ENCODE data around the gene SLC25A42. TPM values are rescaled to one million over a fixed set of nuclear protein-coding genes. Genes with fewer than 3 reads are reported as not detected.
A peak's percentile ranks its signal among the peaks of the same experiment; 100 is the strongest.
"Not testable (repeated sequence)": the region's sequence is repeated elsewhere in the genome, so short reads cannot be mapped to it uniquely, and the experiment has no call there.

Gene SLC25A42
- total RNA-seq, 1 donor from 2014 or later = 14.2 TPM

DNA sequence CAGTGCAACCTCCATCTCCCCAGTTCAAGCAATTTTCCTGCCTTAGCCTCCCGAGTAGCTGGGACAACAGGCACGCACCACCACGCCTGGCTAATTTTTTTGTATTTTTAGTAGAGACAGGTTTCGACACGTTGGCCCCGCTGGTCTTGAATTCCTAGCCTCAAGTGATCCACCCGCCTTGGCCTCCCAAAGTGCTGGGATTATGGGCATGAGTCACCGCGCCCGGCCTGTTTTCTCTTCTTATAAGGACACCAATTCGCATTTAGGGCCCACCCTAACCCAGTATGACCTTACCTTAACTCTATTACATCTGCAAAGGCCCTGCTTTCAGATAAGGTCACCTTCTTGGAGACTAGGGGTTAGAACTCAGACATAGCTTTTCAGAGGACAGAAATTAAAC, 39.4 kb downstream of the SLC25A42 start:
- TF ChIP-seq, protein P1, sequence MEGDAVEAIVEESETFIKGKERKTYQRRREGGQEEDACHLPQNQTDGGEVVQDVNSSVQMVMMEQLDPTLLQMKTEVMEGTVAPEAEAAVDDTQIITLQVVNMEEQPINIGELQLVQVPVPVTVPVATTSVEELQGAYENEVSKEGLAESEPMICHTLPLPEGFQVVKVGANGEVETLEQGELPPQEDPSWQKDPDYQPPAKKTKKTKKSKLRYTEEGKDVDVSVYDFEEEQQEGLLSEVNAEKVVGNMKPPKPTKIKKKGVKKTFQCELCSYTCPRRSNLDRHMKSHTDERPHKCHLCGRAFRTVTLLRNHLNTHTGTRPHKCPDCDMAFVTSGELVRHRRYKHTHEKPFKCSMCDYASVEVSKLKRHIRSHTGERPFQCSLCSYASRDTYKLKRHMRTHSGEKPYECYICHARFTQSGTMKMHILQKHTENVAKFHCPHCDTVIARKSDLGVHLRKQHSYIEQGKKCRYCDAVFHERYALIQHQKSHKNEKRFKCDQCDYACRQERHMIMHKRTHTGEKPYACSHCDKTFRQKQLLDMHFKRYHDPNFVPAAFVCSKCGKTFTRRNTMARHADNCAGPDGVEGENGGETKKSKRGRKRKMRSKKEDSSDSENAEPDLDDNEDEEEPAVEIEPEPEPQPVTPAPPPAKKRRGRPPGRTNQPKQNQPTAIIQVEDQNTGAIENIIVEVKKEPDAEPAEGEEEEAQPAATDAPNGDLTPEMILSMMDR (IDR thresholded peaks at IDR 0.05; ENCODE audit: partially characterized antibody, unreplicated experiment) = no peak
- no peak overlapping the region for H3K4me3 Mint-ChIP-seq (ENCODE audit: unreplicated experiment)
- no peaks in the 10 kb centered on the region for H3K9me3 Mint-ChIP-seq (ENCODE audit: unreplicated experiment)
- no peak overlapping the region for H3K27ac Mint-ChIP-seq (ENCODE audit: unreplicated experiment)
- H3K4me1 Mint-ChIP-seq (ENCODE audit: low read depth, unreplicated experiment) = peaks cover 4% of the 10 kb centered on the region
- H3K27me3 Mint-ChIP-seq (ENCODE audit: unreplicated experiment) = peaks cover 5% of the 10 kb centered on the region
- DNase-seq = no peak
- H3K36me3 Mint-ChIP-seq (ENCODE audit: unreplicated experiment) = no peaks in the 10 kb centered on the region

DNA sequence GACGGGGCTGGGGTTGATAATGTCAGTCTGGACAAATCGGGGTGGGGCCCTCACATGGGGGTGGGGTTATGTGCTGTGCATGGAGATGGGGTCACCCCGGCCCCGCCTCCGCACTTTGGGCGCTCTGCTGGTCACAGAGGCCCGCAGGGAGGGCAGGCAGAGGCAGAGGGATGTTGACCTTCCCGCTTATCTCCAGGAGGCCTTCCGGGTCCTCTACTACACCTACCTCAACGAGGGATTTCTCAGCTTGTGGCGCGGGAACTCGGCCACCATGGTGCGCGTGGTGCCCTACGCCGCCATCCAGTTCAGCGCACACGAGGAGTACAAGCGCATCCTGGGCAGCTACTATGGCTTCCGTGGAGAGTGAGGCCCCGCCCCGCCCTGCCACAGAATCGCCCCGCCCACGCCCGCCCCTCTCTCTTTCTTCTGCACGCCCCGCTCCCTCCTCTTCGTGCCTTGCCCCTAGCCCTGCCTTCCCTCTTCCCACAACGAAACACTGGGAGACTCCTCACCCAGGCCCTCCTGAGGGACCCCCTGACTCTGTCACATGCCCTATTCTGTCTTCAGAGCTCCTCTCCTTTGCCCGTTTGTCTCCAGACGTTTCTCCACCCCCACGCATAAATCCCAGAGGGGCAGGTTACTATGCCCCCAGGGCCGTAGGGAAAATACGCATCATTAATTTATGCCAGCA, 41.7 kb downstream of the SLC25A42 start:
- Mint-ChIP-seq H3K27ac (ENCODE audit: unreplicated experiment) (peak overlapping the region; percentile 90), H3K27me3 (ENCODE audit: unreplicated experiment) (peaks cover 12% of the 10 kb centered on the region), H3K36me3 (ENCODE audit: unreplicated experiment) (no peaks in the 10 kb centered on the region), H3K4me1 (ENCODE audit: low read depth, unreplicated experiment) (peaks cover 4% of the 10 kb centered on the region), H3K4me3 (ENCODE audit: unreplicated experiment) (peak overlapping the region; percentile 79), H3K9me3 (ENCODE audit: unreplicated experiment) (peaks cover 2% of the 10 kb centered on the region)
- peak; percentile 89 for DNase-seq
- TF ChIP-seq, protein P1 (IDR thresholded peaks at IDR 0.05; ENCODE audit: partially characterized antibody, unreplicated experiment) = no peak

DNA sequence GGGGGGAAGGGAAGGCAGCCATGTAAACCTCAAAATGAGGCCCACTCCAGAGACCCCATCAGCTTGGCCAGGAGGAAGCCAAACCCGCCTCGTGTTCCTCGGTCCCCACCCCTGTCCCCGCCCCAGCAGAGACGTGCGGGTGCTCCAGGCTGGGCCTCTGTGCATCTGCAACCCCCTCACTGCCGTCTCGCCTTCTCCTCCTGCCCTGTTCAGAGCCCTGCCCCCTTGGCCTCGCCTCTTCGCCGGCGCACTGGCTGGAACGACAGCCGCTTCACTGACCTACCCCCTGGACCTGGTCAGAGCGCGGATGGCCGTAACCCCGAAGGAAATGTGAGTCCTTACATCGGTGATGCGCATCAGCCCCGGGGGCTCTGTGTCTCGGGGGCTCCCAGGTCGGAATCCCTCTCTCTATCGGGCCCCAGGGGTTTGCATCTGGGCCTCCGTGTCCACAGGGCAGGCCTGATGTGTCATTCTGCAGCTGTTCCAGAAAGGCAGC, 42.3 kb downstream of the SLC25A42 start:
- peaks cover 12% of the 10 kb centered on the region for H3K27me3 Mint-ChIP-seq (ENCODE audit: unreplicated experiment)
- peak; percentile 63 for DNase-seq
- peak overlapping the region; percentile 75 for H3K4me3 Mint-ChIP-seq (ENCODE audit: unreplicated experiment)

DNA sequence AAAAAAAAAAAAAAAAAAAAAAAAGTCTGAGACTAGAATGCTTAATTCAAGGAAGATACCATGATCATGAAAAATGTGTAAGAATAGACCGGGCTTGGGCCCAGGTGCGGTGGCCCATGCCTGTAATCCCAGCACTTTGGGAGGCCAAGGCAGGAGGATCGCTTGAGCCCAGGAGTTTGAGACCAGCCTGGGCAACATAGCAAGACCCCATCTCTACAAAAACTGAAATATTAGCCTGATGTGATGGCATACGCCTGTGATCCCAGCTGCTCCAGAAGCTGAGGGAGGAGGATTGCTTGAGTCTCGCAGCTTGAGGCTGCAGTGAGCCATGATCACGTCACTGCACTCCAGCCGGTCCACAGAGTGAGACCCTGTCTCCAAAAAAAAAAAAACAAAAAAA, 43.1 kb downstream of the SLC25A42 start:
- H3K4me3 Mint-ChIP-seq (ENCODE audit: unreplicated experiment); H3K36me3 Mint-ChIP-seq (ENCODE audit: unreplicated experiment); DNase-seq; H3K9me3 Mint-ChIP-seq (ENCODE audit: unreplicated experiment); H3K27ac Mint-ChIP-seq (ENCODE audit: unreplicated experiment); H3K4me1 Mint-ChIP-seq (ENCODE audit: low read depth, unreplicated experiment): not testable (repeated sequence)
- peaks cover 14% of the 10 kb centered on the region for H3K27me3 Mint-ChIP-seq (ENCODE audit: unreplicated experiment)

More for the DNA sequence above, 42.3 kb downstream of the SLC25A42 start:
- TF ChIP-seq, protein P1 (IDR thresholded peaks at IDR 0.05; ENCODE audit: partially characterized antibody, unreplicated experiment) = no peak
- no peaks in the 10 kb centered on the region for H3K36me3 Mint-ChIP-seq (ENCODE audit: unreplicated experiment)
- H3K9me3 Mint-ChIP-seq (ENCODE audit: unreplicated experiment) = peaks cover 2% of the 10 kb centered on the region
- peak overlapping the region; percentile 90 for H3K27ac Mint-ChIP-seq (ENCODE audit: unreplicated experiment)
- H3K4me1 Mint-ChIP-seq (ENCODE audit: low read depth, unreplicated experiment) = peaks cover 4% of the 10 kb centered on the region

DNA sequence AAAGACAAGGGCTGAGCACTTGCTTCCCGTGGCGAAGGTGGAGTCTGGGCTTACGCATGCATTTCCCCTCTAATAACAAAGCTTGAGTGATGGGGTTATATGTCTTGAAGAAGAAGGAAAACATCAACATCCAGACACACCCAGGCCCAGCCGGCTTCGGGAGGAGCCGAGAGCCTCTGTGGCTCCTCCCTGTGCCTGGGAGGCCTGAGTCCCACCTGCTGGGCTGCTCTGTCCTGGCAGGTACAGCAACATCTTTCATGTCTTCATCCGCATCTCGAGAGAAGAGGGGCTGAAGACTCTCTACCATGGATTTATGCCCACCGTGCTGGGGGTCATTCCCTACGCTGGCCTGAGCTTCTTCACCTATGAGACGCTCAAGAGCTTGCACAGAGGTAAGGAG, 43.9 kb downstream of the SLC25A42 start:
- no peaks in the 10 kb centered on the region for H3K36me3 Mint-ChIP-seq (ENCODE audit: unreplicated experiment)
- TF ChIP-seq, protein P1 (IDR thresholded peaks at IDR 0.05; ENCODE audit: partially characterized antibody, unreplicated experiment) = no peak
- peaks cover 14% of the 10 kb centered on the region for H3K27me3 Mint-ChIP-seq (ENCODE audit: unreplicated experiment)
- no peak for DNase-seq
- peaks cover 2% of the 10 kb centered on the region for H3K9me3 Mint-ChIP-seq (ENCODE audit: unreplicated experiment)
- peaks cover 8% of the 10 kb centered on the region for H3K4me1 Mint-ChIP-seq (ENCODE audit: low read depth, unreplicated experiment)
- no peak overlapping the region for H3K27ac Mint-ChIP-seq (ENCODE audit: unreplicated experiment)
- H3K4me3 Mint-ChIP-seq (ENCODE audit: unreplicated experiment) = no peak overlapping the region
